ENCODE data around the gene INVS.

DNA sequence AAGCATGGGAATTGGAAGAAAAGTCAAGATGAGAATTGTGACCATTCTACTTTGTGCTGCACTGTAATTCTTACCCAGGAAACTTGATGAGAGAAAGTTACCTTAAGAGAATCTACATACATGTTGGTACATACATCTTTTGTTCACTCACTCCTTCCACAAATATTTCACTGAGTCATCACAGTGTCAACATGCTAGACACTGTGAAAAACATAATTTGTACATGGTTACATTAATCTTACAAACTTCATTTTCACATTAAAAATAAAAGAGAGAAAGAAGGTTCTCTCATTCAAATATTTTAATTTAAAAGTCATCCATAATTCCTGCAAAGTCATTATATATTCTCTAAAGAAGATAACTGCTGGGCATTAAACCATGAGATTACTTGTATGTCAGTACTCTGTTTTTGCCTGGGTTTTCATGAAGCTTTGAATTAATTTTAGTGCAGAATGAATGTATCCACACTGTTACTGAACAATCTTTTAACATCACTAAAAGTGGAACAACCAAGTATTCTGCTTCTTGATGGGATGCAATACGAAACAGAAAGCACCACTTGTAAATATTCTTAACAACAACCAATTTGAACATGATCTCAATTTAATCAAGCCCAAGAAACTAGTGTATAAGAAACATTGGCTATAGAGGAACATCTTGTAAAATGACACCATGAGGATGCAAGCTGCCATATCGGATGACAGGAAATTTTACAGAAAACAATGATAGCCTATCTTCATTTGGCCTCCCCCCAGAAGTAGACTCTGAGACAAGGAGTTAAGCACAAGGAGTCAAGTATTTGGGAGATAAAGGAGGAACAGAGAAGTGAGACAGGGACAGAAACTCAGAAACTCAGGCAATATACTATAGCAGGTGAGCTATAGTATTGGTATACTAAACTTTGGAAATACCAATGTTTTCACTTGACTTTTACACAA is 28.7 kb upstream of the INVS start:
- TF ChIP-seq, protein P1, sequence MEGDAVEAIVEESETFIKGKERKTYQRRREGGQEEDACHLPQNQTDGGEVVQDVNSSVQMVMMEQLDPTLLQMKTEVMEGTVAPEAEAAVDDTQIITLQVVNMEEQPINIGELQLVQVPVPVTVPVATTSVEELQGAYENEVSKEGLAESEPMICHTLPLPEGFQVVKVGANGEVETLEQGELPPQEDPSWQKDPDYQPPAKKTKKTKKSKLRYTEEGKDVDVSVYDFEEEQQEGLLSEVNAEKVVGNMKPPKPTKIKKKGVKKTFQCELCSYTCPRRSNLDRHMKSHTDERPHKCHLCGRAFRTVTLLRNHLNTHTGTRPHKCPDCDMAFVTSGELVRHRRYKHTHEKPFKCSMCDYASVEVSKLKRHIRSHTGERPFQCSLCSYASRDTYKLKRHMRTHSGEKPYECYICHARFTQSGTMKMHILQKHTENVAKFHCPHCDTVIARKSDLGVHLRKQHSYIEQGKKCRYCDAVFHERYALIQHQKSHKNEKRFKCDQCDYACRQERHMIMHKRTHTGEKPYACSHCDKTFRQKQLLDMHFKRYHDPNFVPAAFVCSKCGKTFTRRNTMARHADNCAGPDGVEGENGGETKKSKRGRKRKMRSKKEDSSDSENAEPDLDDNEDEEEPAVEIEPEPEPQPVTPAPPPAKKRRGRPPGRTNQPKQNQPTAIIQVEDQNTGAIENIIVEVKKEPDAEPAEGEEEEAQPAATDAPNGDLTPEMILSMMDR (IDR thresholded peaks at IDR 0.05): no peak
- TF ChIP-seq POLR2A (IDR thresholded peaks at IDR 0.05) (no peak), POLR2AphosphoS5 (IDR thresholded peaks at IDR 0.05) (no peak)
